Measurements from ENCODE around the gene MRPL33. TPM values are rescaled to one million over a fixed set of nuclear protein-coding genes. Genes with fewer than 3 reads are reported as not detected.

The MRPL33 gene
- total RNA-seq, 1 experiment from 2014 or later = 112 TPM

DNA sequence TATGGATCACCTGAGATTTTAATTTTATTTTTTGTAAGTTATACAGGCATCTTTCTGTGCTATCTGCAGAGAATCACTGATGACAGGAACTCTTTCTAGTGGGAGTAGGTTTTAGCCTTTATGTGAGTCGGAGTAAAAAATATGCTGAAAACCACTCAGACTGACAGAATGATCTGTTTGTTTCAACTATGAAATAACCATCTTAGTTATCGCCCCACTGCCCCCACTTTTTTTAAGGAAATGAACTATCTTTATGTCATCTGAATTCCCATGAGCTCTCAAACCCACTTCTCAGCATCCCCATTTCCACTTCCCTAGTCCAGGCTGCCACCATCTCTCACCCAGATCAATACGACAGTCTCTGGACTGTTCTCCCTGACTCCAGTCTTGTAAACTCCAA lies 38.9 kb downstream of the MRPL33 start:
- no peak overlapping the region for H3K4me2 ChIP-seq (ENCODE audit: low read depth, low read length, poor library complexity, severe bottlenecking)

DNA sequence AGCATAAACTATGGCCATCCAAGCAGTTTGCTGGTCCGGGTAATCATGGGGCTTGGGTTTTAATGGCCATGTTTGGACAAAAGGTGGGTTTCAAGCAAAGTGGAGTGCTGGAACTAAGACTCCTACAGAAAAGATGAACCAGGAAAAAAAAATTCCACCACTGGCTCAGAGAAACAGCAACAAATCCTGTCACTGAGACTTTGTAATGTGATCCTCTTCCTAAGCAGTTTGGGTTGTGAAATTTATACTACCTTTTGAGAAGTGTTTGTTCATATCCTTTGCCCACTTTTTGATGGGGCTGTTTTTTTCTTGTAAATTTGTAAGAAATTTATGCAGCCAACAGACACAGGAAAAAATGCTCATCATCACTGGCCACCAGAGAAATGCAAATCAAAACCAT lies 40.2 kb downstream of the MRPL33 start:
- no peaks in the 10 kb centered on the region for H3K9me3 ChIP-seq (ENCODE audit: low read length)
- peaks cover 2% of the 10 kb centered on the region; the same call in 1 of the 2 replicates for H3K27me3 ChIP-seq (ENCODE audit: low read length)
- H3K27ac ChIP-seq (ENCODE audit: low read length) = no peak overlapping the region
- H4K20me1 ChIP-seq (ENCODE audit: insufficient read depth, low read depth, low read length) = no peaks in the 10 kb centered on the region
- no peak overlapping the region for H3K4me3 ChIP-seq (ENCODE audit: low read length)
- no peaks in the 10 kb centered on the region for H3K4me1 ChIP-seq (ENCODE audit: low read length)
- H3K36me3 ChIP-seq (ENCODE audit: insufficient read depth, low read length) = no peaks in the 10 kb centered on the region
- H2AFZ ChIP-seq (ENCODE audit: low read length) = no peak overlapping the region
- H3K4me2 ChIP-seq (ENCODE audit: low read depth, low read length, poor library complexity, severe bottlenecking) = no peak overlapping the region
- H3K79me2 ChIP-seq (ENCODE audit: low read length) = no peaks in the 10 kb centered on the region
- no peak overlapping the region for H3K9ac ChIP-seq (ENCODE audit: low read length)
- DNase-seq = no peak
- no peaks in the 10 kb centered on the region for H3K9me2 ChIP-seq (replicated peaks; ENCODE audit: insufficient read depth, low read length)

More for the DNA sequence above, 38.9 kb downstream of the MRPL33 start:
- H3K27ac ChIP-seq (ENCODE audit: low read length) = no peak overlapping the region
- no peaks in the 10 kb centered on the region for H3K79me2 ChIP-seq (ENCODE audit: low read length)
- no peak overlapping the region for H3K9ac ChIP-seq (ENCODE audit: low read length)
- H4K20me1 ChIP-seq (ENCODE audit: insufficient read depth, low read depth, low read length) = no peaks in the 10 kb centered on the region
- H3K36me3 ChIP-seq (ENCODE audit: insufficient read depth, low read length) = no peaks in the 10 kb centered on the region
- H3K9me3 ChIP-seq (ENCODE audit: low read length) = no peaks in the 10 kb centered on the region
- no peaks in the 10 kb centered on the region for H3K4me1 ChIP-seq (ENCODE audit: low read length)
- peaks cover 2% of the 10 kb centered on the region; the same call in 1 of the 2 replicates for H3K27me3 ChIP-seq (ENCODE audit: low read length)
- DNase-seq = no peak
- H2AFZ ChIP-seq (ENCODE audit: low read length) = no peak overlapping the region
- no peak overlapping the region for H3K4me3 ChIP-seq (ENCODE audit: low read length)
- H3K9me2 ChIP-seq (replicated peaks; ENCODE audit: insufficient read depth, low read length) = no peaks in the 10 kb centered on the region

DNA sequence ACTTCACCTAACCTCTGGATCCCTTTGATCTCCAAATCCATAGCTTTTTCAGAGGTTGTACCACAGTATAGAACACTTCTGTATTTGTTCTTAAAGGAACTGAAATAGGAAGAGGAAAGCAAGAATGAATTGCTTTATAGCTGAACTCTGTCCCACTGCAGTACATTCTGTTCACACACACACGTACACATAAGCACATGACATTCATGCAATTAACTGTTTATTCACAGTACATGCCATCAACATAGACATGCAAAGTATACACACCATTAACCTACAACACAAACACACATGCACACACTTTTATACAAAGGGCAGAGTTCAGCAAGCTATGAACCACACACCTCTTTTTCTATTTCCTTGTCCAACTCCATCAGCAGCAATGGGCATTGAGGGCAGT lies 43.2 kb downstream of the MRPL33 start:
- Histone ChIP-seq H3K9me3 (ENCODE audit: low read length) (no peaks in the 10 kb centered on the region), H2AFZ (ENCODE audit: low read length) (no peak overlapping the region), H3K4me3 (ENCODE audit: low read length) (no peak overlapping the region), H3K4me1 (ENCODE audit: low read length) (no peaks in the 10 kb centered on the region), H3K27ac (ENCODE audit: low read length) (no peak overlapping the region), H3K36me3 (ENCODE audit: insufficient read depth, low read length) (no peaks in the 10 kb centered on the region), H3K4me2 (ENCODE audit: low read depth, low read length, poor library complexity, severe bottlenecking) (no peak overlapping the region), H3K9me2 (replicated peaks; ENCODE audit: insufficient read depth, low read length) (no peaks in the 10 kb centered on the region), H3K27me3 (ENCODE audit: low read length) (peaks cover 2% of the 10 kb centered on the region; the same call in 1 of the 2 replicates), H3K9ac (ENCODE audit: low read length) (no peak overlapping the region), H3K79me2 (ENCODE audit: low read length) (no peaks in the 10 kb centered on the region), H4K20me1 (ENCODE audit: insufficient read depth, low read depth, low read length) (no peaks in the 10 kb centered on the region)
- DNase-seq = no peak

DNA sequence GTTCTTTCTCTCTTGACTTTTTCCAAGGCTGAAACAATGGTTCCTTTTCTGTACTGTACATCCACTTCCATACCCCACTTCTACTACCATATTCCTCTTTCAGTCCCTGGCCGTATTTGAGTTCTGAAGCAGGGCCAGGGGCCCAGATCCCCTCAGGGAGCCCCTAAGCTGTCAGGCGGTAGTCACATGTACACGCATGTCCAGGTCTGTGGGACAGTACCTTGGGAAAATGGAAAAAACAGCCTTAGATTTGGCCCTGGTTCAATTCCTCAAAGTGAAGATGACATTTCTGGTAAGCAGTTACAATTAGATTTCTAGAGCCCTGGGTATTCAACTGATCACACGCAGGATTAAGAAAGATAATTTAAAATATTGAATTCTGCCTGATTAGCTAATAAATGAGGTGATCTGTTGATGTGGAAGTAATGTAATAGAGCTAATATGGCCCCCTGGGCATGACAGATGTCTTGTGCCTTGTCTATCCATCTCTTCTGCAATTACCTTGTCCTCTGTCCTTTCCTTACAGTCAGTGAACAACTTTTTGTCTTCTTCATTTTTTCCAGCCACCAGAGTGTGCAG lies 44.4 kb downstream of the MRPL33 start:
- no peaks in the 10 kb centered on the region for H3K9me2 ChIP-seq (replicated peaks; ENCODE audit: insufficient read depth, low read length)
- no peaks in the 10 kb centered on the region for H4K20me1 ChIP-seq (ENCODE audit: insufficient read depth, low read depth, low read length)
- H3K9me3 ChIP-seq (ENCODE audit: low read length) = no peaks in the 10 kb centered on the region
- H3K79me2 ChIP-seq (ENCODE audit: low read length) = no peaks in the 10 kb centered on the region
- DNase-seq = no peak
- peaks cover 2% of the 10 kb centered on the region; the same call in 1 of the 2 replicates for H3K27me3 ChIP-seq (ENCODE audit: low read length)
- no peak overlapping the region for H2AFZ ChIP-seq (ENCODE audit: low read length)
- H3K36me3 ChIP-seq (ENCODE audit: insufficient read depth, low read length) = no peaks in the 10 kb centered on the region
- no peak overlapping the region for H3K4me3 ChIP-seq (ENCODE audit: low read length)
- H3K9ac ChIP-seq (ENCODE audit: low read length) = no peak overlapping the region
- no peak overlapping the region for H3K4me2 ChIP-seq (ENCODE audit: low read depth, low read length, poor library complexity, severe bottlenecking)
- no peak overlapping the region for H3K27ac ChIP-seq (ENCODE audit: low read length)
- H3K4me1 ChIP-seq (ENCODE audit: low read length) = no peaks in the 10 kb centered on the region

DNA sequence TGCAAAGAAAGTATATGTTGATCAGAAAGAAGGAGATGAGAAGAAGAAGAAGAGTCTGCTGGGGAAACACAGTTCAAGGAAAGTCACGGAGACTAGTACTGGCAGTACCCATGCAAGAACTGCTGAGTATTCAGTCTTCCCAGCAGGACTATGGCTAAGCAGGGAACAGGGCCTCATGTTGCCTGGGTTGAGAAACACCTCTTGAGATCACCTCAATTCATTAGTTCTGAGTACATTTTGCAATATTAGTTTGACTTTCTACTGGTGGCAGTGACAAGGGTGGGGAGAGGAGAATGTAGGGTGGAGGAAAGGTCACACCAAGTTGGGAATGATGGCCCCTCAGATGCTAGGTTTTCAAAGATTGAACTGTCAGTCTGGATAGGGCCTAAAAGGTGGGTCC lies 50.5 kb downstream of the MRPL33 start:
- H3K27ac ChIP-seq (ENCODE audit: low read length) = no peak overlapping the region
- no peaks in the 10 kb centered on the region for H3K27me3 ChIP-seq (ENCODE audit: low read length)
- no peak for DNase-seq
- no peaks in the 10 kb centered on the region for H4K20me1 ChIP-seq (ENCODE audit: insufficient read depth, low read depth, low read length)
- H3K4me2 ChIP-seq (ENCODE audit: low read depth, low read length, poor library complexity, severe bottlenecking) = no peak overlapping the region
- no peak overlapping the region for H3K4me3 ChIP-seq (ENCODE audit: low read length)
- H3K9me3 ChIP-seq (ENCODE audit: low read length) = peaks cover 5% of the 10 kb centered on the region
- H3K79me2 ChIP-seq (ENCODE audit: low read length) = no peaks in the 10 kb centered on the region
- H3K9me2 ChIP-seq (replicated peaks; ENCODE audit: insufficient read depth, low read length) = no peaks in the 10 kb centered on the region
- H3K9ac ChIP-seq (ENCODE audit: low read length) = no peak overlapping the region
- no peak overlapping the region for H2AFZ ChIP-seq (ENCODE audit: low read length)
- no peaks in the 10 kb centered on the region for H3K4me1 ChIP-seq (ENCODE audit: low read length)
- H3K36me3 ChIP-seq (ENCODE audit: insufficient read depth, low read length) = no peaks in the 10 kb centered on the region

DNA sequence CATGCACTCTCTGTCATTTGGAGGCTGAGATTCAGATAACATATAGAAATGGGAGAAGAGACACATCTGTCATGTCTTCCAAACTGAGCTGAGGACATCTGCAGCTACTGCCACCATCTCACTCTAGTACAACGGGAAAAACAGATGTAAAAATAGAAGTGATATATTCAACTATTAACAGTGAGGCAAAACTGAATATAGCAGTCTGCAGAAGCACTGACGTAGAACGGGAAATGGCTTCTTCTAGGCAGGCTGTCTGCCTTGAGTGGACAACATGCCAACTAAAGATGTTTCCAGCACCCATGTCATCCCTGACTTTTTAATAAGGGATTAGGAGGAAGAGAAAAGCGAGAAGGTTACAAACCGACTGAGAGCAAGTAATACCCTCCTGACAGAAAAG lies 51.6 kb downstream of the MRPL33 start:
- no peaks in the 10 kb centered on the region for H3K36me3 ChIP-seq (ENCODE audit: insufficient read depth, low read length)
- H3K27me3 ChIP-seq (ENCODE audit: low read length) = no peaks in the 10 kb centered on the region
- peaks cover 5% of the 10 kb centered on the region for H3K9me3 ChIP-seq (ENCODE audit: low read length)
- H3K4me2 ChIP-seq (ENCODE audit: low read depth, low read length, poor library complexity, severe bottlenecking) = no peak overlapping the region
- H4K20me1 ChIP-seq (ENCODE audit: insufficient read depth, low read depth, low read length) = no peaks in the 10 kb centered on the region
- H3K9ac ChIP-seq (ENCODE audit: low read length) = no peak overlapping the region
- H3K27ac ChIP-seq (ENCODE audit: low read length) = no peak overlapping the region
- no peaks in the 10 kb centered on the region for H3K4me1 ChIP-seq (ENCODE audit: low read length)
- H3K79me2 ChIP-seq (ENCODE audit: low read length) = no peaks in the 10 kb centered on the region
- H3K9me2 ChIP-seq (replicated peaks; ENCODE audit: insufficient read depth, low read length) = no peaks in the 10 kb centered on the region
- H2AFZ ChIP-seq (ENCODE audit: low read length) = no peak overlapping the region
- H3K4me3 ChIP-seq (ENCODE audit: low read length) = no peak overlapping the region
- no peak for DNase-seq

DNA sequence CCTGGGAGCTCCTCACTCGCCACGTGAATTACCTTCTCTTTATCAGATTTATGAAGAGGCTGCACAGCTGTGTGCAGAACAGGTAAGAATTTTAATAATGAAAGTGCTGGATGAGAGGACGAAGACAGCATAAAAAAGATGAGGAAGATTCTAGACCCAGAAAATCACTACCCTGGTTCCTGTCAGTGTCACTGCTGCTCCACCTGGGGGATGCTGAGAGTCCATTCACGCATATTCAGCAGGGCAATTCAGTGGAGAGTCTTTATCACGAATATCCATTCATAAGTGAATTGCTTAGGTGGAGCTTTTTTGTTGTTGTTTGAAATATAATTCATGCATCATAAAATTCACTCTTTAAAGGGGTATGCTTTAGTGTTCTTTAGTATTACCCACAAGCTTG lies 52.0 kb downstream of the MRPL33 start:
- no peak overlapping the region for H3K27ac ChIP-seq (ENCODE audit: low read length)
- H3K27me3 ChIP-seq (ENCODE audit: low read length) = no peaks in the 10 kb centered on the region
- no peaks in the 10 kb centered on the region for H3K9me2 ChIP-seq (replicated peaks; ENCODE audit: insufficient read depth, low read length)
- H3K36me3 ChIP-seq (ENCODE audit: insufficient read depth, low read length) = no peaks in the 10 kb centered on the region
- H2AFZ ChIP-seq (ENCODE audit: low read length) = no peak overlapping the region
- no peaks in the 10 kb centered on the region for H3K4me1 ChIP-seq (ENCODE audit: low read length)
- no peak overlapping the region for H3K9ac ChIP-seq (ENCODE audit: low read length)
- H3K4me2 ChIP-seq (ENCODE audit: low read depth, low read length, poor library complexity, severe bottlenecking) = no peak overlapping the region
- no peak for DNase-seq
- no peak overlapping the region for H3K4me3 ChIP-seq (ENCODE audit: low read length)
- H3K9me3 ChIP-seq (ENCODE audit: low read length) = peaks cover 5% of the 10 kb centered on the region
- H3K79me2 ChIP-seq (ENCODE audit: low read length) = no peaks in the 10 kb centered on the region
- no peaks in the 10 kb centered on the region for H4K20me1 ChIP-seq (ENCODE audit: insufficient read depth, low read depth, low read length)

DNA sequence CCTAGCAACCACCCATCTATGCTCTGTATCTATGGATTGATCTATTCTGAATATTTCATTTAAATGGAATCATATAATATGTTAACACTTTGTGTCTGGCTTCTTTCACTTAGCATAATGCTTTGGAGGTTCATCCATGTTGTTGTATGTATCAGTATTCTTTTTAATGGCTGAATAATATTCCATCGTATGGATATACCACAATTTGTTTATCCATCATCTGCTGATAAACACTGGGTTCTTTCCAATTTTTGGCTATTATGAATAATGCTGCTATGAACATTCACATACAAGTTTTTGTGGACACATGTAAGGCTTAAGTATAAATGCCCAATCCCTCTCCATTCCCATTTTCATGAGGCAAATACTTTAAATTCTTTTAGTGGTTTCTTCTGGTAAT lies 52.9 kb downstream of the MRPL33 start:
- no peaks in the 10 kb centered on the region for H4K20me1 ChIP-seq (ENCODE audit: insufficient read depth, low read depth, low read length)
- H3K36me3 ChIP-seq (ENCODE audit: insufficient read depth, low read length) = no peaks in the 10 kb centered on the region
- H3K4me1 ChIP-seq (ENCODE audit: low read length) = no peaks in the 10 kb centered on the region
- H3K4me3 ChIP-seq (ENCODE audit: low read length) = no peak overlapping the region
- H3K27ac ChIP-seq (ENCODE audit: low read length) = no peak overlapping the region
- no peaks in the 10 kb centered on the region for H3K9me2 ChIP-seq (replicated peaks; ENCODE audit: insufficient read depth, low read length)
- no peak for DNase-seq
- no peak overlapping the region for H3K9ac ChIP-seq (ENCODE audit: low read length)
- no peak overlapping the region for H3K4me2 ChIP-seq (ENCODE audit: low read depth, low read length, poor library complexity, severe bottlenecking)
- no peak overlapping the region for H2AFZ ChIP-seq (ENCODE audit: low read length)
- no peaks in the 10 kb centered on the region for H3K79me2 ChIP-seq (ENCODE audit: low read length)
- peaks cover 5% of the 10 kb centered on the region for H3K9me3 ChIP-seq (ENCODE audit: low read length)
- no peaks in the 10 kb centered on the region for H3K27me3 ChIP-seq (ENCODE audit: low read length)

DNA sequence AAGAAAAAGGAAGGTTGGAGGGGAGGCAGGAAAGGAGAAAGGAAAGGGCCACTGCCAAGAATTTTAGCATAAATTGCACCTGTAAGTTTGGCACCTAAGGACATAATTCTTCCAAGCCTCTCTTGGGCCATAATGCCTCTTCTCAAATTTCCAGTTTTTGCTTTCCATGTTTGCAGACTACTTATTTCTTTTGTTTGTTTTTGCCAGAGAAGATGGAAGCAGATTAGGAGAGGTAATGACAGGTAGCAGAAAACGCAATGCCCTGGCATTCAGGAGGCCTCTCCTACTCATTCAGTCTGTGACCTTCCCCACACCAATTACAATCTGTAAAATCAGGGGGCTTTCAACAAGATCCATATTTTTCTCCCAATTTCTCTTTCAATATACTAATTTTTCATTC lies 56.8 kb downstream of the MRPL33 start:
- H3K27me3 ChIP-seq (ENCODE audit: low read length) = no peaks in the 10 kb centered on the region
- no peaks in the 10 kb centered on the region for H3K79me2 ChIP-seq (ENCODE audit: low read length)
- H4K20me1 ChIP-seq (ENCODE audit: insufficient read depth, low read depth, low read length) = no peaks in the 10 kb centered on the region
- H3K9ac ChIP-seq (ENCODE audit: low read length) = no peak overlapping the region
- H3K9me3 ChIP-seq (ENCODE audit: low read length) = peaks cover 5% of the 10 kb centered on the region
- DNase-seq = no peak
- H3K9me2 ChIP-seq (replicated peaks; ENCODE audit: insufficient read depth, low read length) = no peaks in the 10 kb centered on the region
- H3K27ac ChIP-seq (ENCODE audit: low read length) = no peak overlapping the region
- no peak overlapping the region for H2AFZ ChIP-seq (ENCODE audit: low read length)
- H3K4me3 ChIP-seq (ENCODE audit: low read length) = no peak overlapping the region
- no peaks in the 10 kb centered on the region for H3K36me3 ChIP-seq (ENCODE audit: insufficient read depth, low read length)
- no peaks in the 10 kb centered on the region for H3K4me1 ChIP-seq (ENCODE audit: low read length)
- H3K4me2 ChIP-seq (ENCODE audit: low read depth, low read length, poor library complexity, severe bottlenecking) = no peak overlapping the region
